Colonic mucosa (tissue), 4 donors: ENCODE results near the gene ERFL. TPM values are rescaled to one million over a fixed set of nuclear protein-coding genes. Genes with fewer than 3 reads are reported as not detected.
A peak's percentile ranks its signal among the peaks of the same experiment; 100 is the strongest.

ENCODE experiments used
- DNase-seq: peaks from one replicate; pipeline ENCODE4 v3.0.0-alpha.2; 2020
- H3K27ac ChIP-seq: fragments of 200-600 bp; one replicate; pipeline ENCODE4 v1.8.0; 2021
- H3K27me3 ChIP-seq: fragments of 200-600 bp; one replicate; pipeline ENCODE4 v1.8.0; 2021
- H3K36me3 ChIP-seq: fragments of 200-600 bp; one replicate; pipeline ENCODE4 v1.8.0; 2021
- H3K4me1 ChIP-seq: fragments of 200-600 bp; one replicate; pipeline ENCODE4 v1.8.0; 2021; ENCODE audit warnings: mild to moderate bottlenecking
- H3K4me3 ChIP-seq: fragments of 200-600 bp; one replicate; pipeline ENCODE4 v1.8.0; 2021
- H3K9ac ChIP-seq, 2 donors: one replicate each; pipeline ENCODE4 v1.7.0; 2013; ENCODE audit warnings: control low read depth in 2 of 2, low read depth in 2 of 2, low read length in 2 of 2
- H3K9me3 ChIP-seq: fragments of 200-600 bp; one replicate; pipeline ENCODE4 v1.8.0; 2021
- CTCF ChIP-seq: fragments of 200-600 bp; IDR thresholded peaks from one replicate; pipeline ENCODE4 v1.8.0; 2022; ENCODE audit warnings: antibody characterized with exemption, mild to moderate bottlenecking
- intact Hi-C: fragments of 100-400 bp; cut with DNase I; formaldehyde crosslinking; loops from one replicate; pipeline ENCODE4 v1.14.1; 2022
- total RNA-seq, 2 donors: library from RNA; stranded (reverse); fragmentation: NEBNext Ultra II Directional in 1 of 2; extraction: Animal tissue kit (Norgen Biotek cat#: 25700) in 1 of 2; gene quantifications; one replicate each; pipeline ENCODE4 v1.2.1, GENCODE V29; 2021
- donor health status: healthy.
- donor health status: DM: no; HTN: no; CAD: no.
- donor health status: DM: no; HTN: no; CAD: no.

ERFL gene
- total RNA-seq, 2 donors from 2014 or later: 0.42 to 0.47 TPM

DNA sequence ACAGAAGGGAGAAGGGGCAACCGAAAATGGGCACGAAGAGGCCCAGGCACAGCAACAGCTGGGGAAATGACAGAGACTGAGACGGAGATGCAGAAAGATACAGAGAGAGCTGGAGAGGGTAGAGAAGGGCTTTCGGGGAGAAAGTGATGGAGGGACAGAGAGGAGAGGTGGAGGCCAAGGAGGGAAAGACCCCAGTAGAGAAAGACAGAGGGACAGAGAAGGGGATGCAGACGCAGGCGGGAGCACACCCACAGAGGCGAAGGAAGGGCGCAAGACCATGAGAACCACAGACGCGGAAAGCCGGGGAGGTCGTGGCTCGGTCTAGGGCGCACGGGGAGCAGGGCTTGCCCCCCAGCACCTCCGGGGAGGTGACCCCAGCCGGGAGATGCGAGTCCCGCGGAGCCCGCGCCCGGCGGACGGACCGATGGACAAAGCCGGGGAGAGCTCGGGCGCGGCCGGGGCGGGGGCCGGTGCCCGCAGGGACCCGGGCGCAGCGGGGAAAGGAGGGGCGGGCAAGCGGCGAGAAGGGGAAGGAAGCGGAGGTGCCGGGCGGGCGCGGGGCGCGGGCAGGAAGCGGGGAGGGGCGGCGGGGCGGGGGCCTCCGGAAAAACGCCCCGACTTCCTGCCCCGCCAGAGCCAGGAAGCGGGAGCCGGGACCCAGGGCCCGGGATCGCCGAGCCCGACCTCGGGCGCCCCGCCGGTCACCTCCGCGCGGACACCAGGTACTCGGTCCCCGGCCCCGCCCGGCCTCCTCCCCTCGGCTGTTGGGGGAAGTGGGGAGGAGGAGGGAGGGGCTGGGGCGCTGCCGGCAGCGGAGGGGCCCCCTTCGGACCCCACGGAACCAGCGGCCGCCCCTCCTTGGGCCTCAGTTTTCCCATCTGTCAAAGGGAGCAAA lies 45.4 kb downstream of the ERFL start, which contains the start of gene ARHGEF1:
Gene ARHGEF1, plus strand, starts transcription at position 617 of the 895 bp plus-strand sequence. CDS start 4,899 bp downstream, outside the sequence.
- peak within 1 kb of the TSS; percentile 88 for H3K27ac ChIP-seq
- peaks cover 19% of the 10 kb centered on the region for H3K4me1 ChIP-seq
- no peak for TF ChIP-seq CTCF
- peak within 1 kb of the TSS; percentile 84 to 92 for H3K9ac ChIP-seq
- intact Hi-C loops: no loop called here
- no peaks in the 10 kb centered on the region for H3K36me3 ChIP-seq
- peak; percentile 63 for DNase-seq
- H3K4me3 ChIP-seq: peak within 1 kb of the TSS; percentile 79
- no peaks in the 10 kb centered on the region for H3K9me3 ChIP-seq
- no peaks in the 10 kb centered on the region for H3K27me3 ChIP-seq

- H3K9me3 ChIP-seq: no peaks in the 10 kb centered on the region
- no peak for TF ChIP-seq CTCF
- no peaks in the 10 kb centered on the region for H3K36me3 ChIP-seq
- no peak overlapping the region for H3K9ac ChIP-seq
- no peak overlapping the region for H3K4me3 ChIP-seq
- no peak overlapping the region for H3K27ac ChIP-seq
- intact Hi-C loops: no loop called here
- H3K4me1 ChIP-seq: no peaks in the 10 kb centered on the region
- no peaks in the 10 kb centered on the region for H3K27me3 ChIP-seq
- DNase-seq: no peak
Observed at GRCh38 chr19:41880329-41880708, 47.9 kb downstream of the ERFL start.

GRCh38 chr19:41879670-41880328 lies 48.5 kb downstream of the ERFL start:
- H3K27ac ChIP-seq: no peak overlapping the region
- no peaks in the 10 kb centered on the region for H3K9me3 ChIP-seq
- H3K36me3 ChIP-seq: no peaks in the 10 kb centered on the region
- no peak for DNase-seq
- no peaks in the 10 kb centered on the region for H3K4me1 ChIP-seq
- intact Hi-C loops: no loop called here
- no peak overlapping the region for H3K4me3 ChIP-seq
- TF ChIP-seq CTCF: no peak
- no peaks in the 10 kb centered on the region for H3K27me3 ChIP-seq
- no peak overlapping the region for H3K9ac ChIP-seq

- intact Hi-C loops: no loop called here
- Histone ChIP-seq H3K27ac (no peak overlapping the region), H3K9me3 (no peaks in the 10 kb centered on the region), H3K4me1 (no peaks in the 10 kb centered on the region), H3K36me3 (no peaks in the 10 kb centered on the region), H3K9ac (no peak overlapping the region), H3K4me3 (no peak overlapping the region), H3K27me3 (no peaks in the 10 kb centered on the region)
- no peak for DNase-seq
- no peak for TF ChIP-seq CTCF
Observed at GRCh38 chr19:41879080-41879479, 49.2 kb downstream of the ERFL start.

DNA sequence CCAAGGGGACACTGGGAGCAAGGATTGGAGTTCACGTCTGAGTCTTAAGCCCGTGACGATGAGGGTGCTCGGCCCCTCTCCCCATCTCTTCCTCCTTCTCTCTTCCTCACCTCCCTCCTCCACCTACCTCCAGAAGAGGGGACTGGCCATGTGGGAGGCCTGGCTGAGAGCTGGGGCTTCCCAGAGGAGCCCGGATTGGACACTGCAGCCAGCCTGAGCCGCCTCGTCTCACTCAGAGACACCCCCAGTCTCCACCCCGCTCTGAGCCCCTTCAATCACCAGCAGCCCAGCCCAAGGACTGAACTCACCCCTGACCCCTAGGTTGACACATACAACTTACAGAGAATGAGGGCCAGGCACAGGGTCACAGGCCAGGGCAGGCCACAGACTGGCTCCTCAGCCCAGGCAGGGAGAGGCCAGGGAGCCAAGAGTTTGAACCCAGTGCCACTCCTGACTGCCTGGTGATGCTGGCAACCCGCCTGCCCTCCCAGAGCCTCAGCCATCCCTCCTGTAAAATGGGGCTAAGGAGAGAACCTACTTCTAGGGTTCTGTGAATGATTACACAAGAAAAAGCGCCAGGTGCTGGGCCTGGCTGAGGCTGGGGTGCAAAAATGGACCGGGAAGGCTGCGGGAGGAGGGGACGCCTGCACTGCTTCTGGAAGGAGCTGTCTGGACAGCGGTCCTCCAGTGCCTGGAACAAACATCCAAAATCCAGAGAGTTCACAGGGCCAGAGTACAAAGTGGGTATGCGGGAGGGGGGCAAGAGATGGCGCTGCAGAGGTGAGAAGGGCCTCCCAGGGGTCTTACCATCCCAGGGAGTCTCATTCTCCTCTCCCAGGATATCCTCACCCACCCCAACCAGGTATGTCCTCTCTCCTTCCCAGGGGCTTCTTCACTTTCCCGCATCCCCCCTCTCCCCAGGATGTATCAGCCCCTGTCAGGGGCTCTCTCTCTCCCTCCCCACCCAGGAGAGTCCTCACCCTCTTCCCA lies 50.0 kb downstream of the ERFL start:
- no peak overlapping the region for H3K4me3 ChIP-seq
- H3K27me3 ChIP-seq: no peaks in the 10 kb centered on the region
- DNase-seq: no peak
- H3K27ac ChIP-seq: no peak overlapping the region
- H3K36me3 ChIP-seq: no peaks in the 10 kb centered on the region
- no peaks in the 10 kb centered on the region for H3K4me1 ChIP-seq
- no peaks in the 10 kb centered on the region for H3K9me3 ChIP-seq
- intact Hi-C loops: no loop called here
- peak overlapping the region; percentile 40 to 43 for H3K9ac ChIP-seq
- no peak for TF ChIP-seq CTCF
